ENCODE data around the gene HARBI1. TPM values are rescaled to one million over a fixed set of nuclear protein-coding genes. Genes with fewer than 3 reads are reported as not detected.

The HARBI1 gene
- total and polyA plus RNA-seq, 7 experiments from 2014 or later: 2.9 to 18.1 (median 7.5) TPM

- H3K27me3 ChIP-seq (ENCODE audit: control insufficient read depth in 2 of 2, insufficient read depth in 2 of 2, low read length in 2 of 2): no peaks in the 10 kb centered on the region
- ChIA-PET CTCF (interaction anchor here (0.5 to 1.6 kb wide), 4 partner anchors 12 to 211 kb away, joined by 3 to 5 read pairs (median 4); partner anchors contain the start of genes ATG13 and HARBI1), POLR2A (interaction anchor here (0.8 to 2.3 kb wide), 9 partner anchors 18 to 299 kb away, joined by 3 to 21 read pairs (median 5); partner anchors contain the start of genes ATG13, HARBI1 and ZNF408)
- H3K4me3 ChIP-seq (ENCODE audit: low read length): peak overlapping the region; percentile 69
- H3K4me1 ChIP-seq (ENCODE audit: control insufficient read depth in 2 of 2, insufficient read depth in 2 of 2, low read length in 2 of 2): peaks cover 17 to 19% of the 10 kb centered on the region in 2 donors
- ATAC-seq (no peak), DNase-seq (no peak)
- Mint-ChIP-seq H3K4me1 (peaks cover 17 to 43% (median 35%) of the 10 kb centered on the region in 7 donors), H3K27me3 (no peaks in the 10 kb centered on the region), H3K4me3 (peak overlapping the region; percentile 90 to 100 (median 97)), H3K36me3 (peaks cover 0 to 9% (median 0%) of the 10 kb centered on the region in 5 donors), H3K27ac (peak overlapping the region; percentile 92 to 98 (median 96)), H3K9me3 (peaks cover 0 to 2% (median 0%) of the 10 kb centered on the region in 11 donors)
- intact Hi-C loops (cut with micrococcal nuclease): loop anchor here (1.0 to 5.0 kb wide), 7 partner anchors 23 to 676 kb away; partner anchors contain the start of genes ARHGAP1 (in 2 of the 2), ATG13 (in 2 of the 2), HARBI1 (in 2 of the 2) and ARFGAP2 (in 1 of the 2)
- H3K9me3 ChIP-seq (ENCODE audit: control insufficient read depth in 2 of 3, low read length in 3 of 3): no peaks in the 10 kb centered on the region
- peaks cover 0 to 8% (median 0%) of the 10 kb centered on the region in 3 experiments for H3K36me3 ChIP-seq (ENCODE audit: control insufficient read depth in 2 of 3, insufficient read depth in 3 of 3, low read length in 3 of 3)
- peak overlapping the region; percentile 84 for H3K27ac ChIP-seq (ENCODE audit: low read depth, low read length)
Measured at GRCh38 chr11:46594374-46594700, 22.7 kb downstream of the HARBI1 start.

- peaks cover 19 to 22% of the 10 kb centered on the region in 2 donors for H3K4me1 ChIP-seq (ENCODE audit: control insufficient read depth in 2 of 2, insufficient read depth in 2 of 2, low read length in 2 of 2)
- H3K4me3 Mint-ChIP-seq: peak within 1 kb of the TSS; percentile 90 to 100 (median 97)
Measured at GRCh38 chr11:46593550-46594373, 23.3 kb downstream of the HARBI1 start, which contains the start of gene AMBRA1. Gene AMBRA1, minus strand, starts transcription at chr11:46594023. Its CDS starts 45,643 bp downstream, at chr11:46548380.

GRCh38 chr11:46590740-46591605 is 26.1 kb downstream of the HARBI1 start:
- Histone ChIP-seq H3K27ac (ENCODE audit: low read depth, low read length) (no peak overlapping the region), H3K36me3 (ENCODE audit: control insufficient read depth in 2 of 3, insufficient read depth in 3 of 3, low read length in 3 of 3) (peaks cover 0 to 8% (median 0%) of the 10 kb centered on the region in 3 experiments), H3K4me3 (ENCODE audit: low read length) (no peak overlapping the region), H3K9me3 (ENCODE audit: control insufficient read depth in 2 of 3, low read length in 3 of 3) (no peaks in the 10 kb centered on the region), H3K27me3 (ENCODE audit: control insufficient read depth in 2 of 2, insufficient read depth in 2 of 2, low read length in 2 of 2) (no peaks in the 10 kb centered on the region), H3K4me1 (ENCODE audit: control insufficient read depth in 2 of 2, insufficient read depth in 2 of 2, low read length in 2 of 2) (peaks cover 19 to 22% of the 10 kb centered on the region in 2 donors)
- Mint-ChIP-seq H3K27me3 (no peaks in the 10 kb centered on the region), H3K27ac (peak overlapping the region in 5 of 9 donors; percentile 17 to 60 (median 45)), H3K4me3 (peak overlapping the region; percentile 21 to 92 (median 62)), H3K36me3 (peaks cover 0 to 11% (median 7%) of the 10 kb centered on the region in 5 donors), H3K4me1 (peaks cover 38 to 71% (median 59%) of the 10 kb centered on the region in 7 donors), H3K9me3 (peaks cover 0 to 2% (median 0%) of the 10 kb centered on the region in 11 donors)
- no peak for ATAC-seq
- ChIA-PET CTCF (interaction anchor here (0.8 kb wide), 1 partner anchor 37 kb away, joined by 7 read pairs; no protein-coding TSS in a partner anchor), POLR2A (interaction anchor here (1.4 kb wide), 1 partner anchor 27 kb away, joined by 4 read pairs; no protein-coding TSS in a partner anchor)
- no peak for DNase-seq
- intact Hi-C loops (cut with micrococcal nuclease): loop anchor here in 1 of 2 donors (5.0 kb wide), 1 partner anchor 469 kb away; the partner anchor contains the start of gene PHF21A

More at GRCh38 chr11:46593550-46594373, 23.3 kb downstream of the HARBI1 start, which contains the start of gene AMBRA1:
- Mint-ChIP-seq H3K9me3 (peaks cover 0 to 2% (median 0%) of the 10 kb centered on the region in 11 donors), H3K27me3 (no peaks in the 10 kb centered on the region), H3K36me3 (peaks cover 0 to 9% (median 0%) of the 10 kb centered on the region in 5 donors), H3K4me1 (peaks cover 23 to 49% (median 41%) of the 10 kb centered on the region in 7 donors), H3K27ac (peak within 1 kb of the TSS; percentile 92 to 98 (median 96))
- H3K27me3 ChIP-seq (ENCODE audit: control insufficient read depth in 2 of 2, insufficient read depth in 2 of 2, low read length in 2 of 2): no peaks in the 10 kb centered on the region
- DNase-seq (peak; percentile 59 to 83 (median 80)), ATAC-seq (peak; percentile 97)
- ChIA-PET CTCF (interaction anchor here (0.5 to 1.6 kb wide), 4 partner anchors 11 to 211 kb away, joined by 3 to 5 read pairs (median 4); partner anchors contain the start of genes ATG13 and HARBI1), POLR2A (interaction anchor here (0.7 to 2.3 kb wide), 10 partner anchors 18 to 350 kb away, joined by 3 to 21 read pairs (median 4); partner anchors contain the start of genes ATG13, HARBI1 and ZNF408)
- H3K36me3 ChIP-seq (ENCODE audit: control insufficient read depth in 2 of 3, insufficient read depth in 3 of 3, low read length in 3 of 3): peaks cover 0 to 8% (median 0%) of the 10 kb centered on the region in 3 experiments
- peak within 1 kb of the TSS; percentile 84 for H3K27ac ChIP-seq (ENCODE audit: low read depth, low read length)
- peak within 1 kb of the TSS; percentile 69 for H3K4me3 ChIP-seq (ENCODE audit: low read length)
- no peaks in the 10 kb centered on the region for H3K9me3 ChIP-seq (ENCODE audit: control insufficient read depth in 2 of 3, low read length in 3 of 3)
- intact Hi-C loops (cut with micrococcal nuclease): loop anchor here (1.0 to 5.0 kb wide), 7 partner anchors 24 to 675 kb away; partner anchors contain the start of genes ARHGAP1 (in 2 of the 2), ATG13 (in 2 of the 2), HARBI1 (in 2 of the 2) and ARFGAP2 (in 1 of the 2)

GRCh38 chr11:46588915-46589314 is 28.1 kb downstream of the HARBI1 start:
- POLR2A ChIA-PET: interaction anchor here (0.7 to 1.2 kb wide), 3 partner anchors 29 to 770 kb away, joined by 3 to 5 read pairs (median 3); no protein-coding TSS in a partner anchor
- Histone ChIP-seq H3K4me3 (ENCODE audit: low read length) (no peak overlapping the region), H3K27me3 (ENCODE audit: control insufficient read depth in 2 of 2, insufficient read depth in 2 of 2, low read length in 2 of 2) (no peaks in the 10 kb centered on the region), H3K27ac (ENCODE audit: low read depth, low read length) (no peak overlapping the region), H3K9me3 (ENCODE audit: control insufficient read depth in 2 of 3, low read length in 3 of 3) (no peaks in the 10 kb centered on the region), H3K4me1 (ENCODE audit: control insufficient read depth in 2 of 2, insufficient read depth in 2 of 2, low read length in 2 of 2) (peaks cover 19 to 22% of the 10 kb centered on the region in 2 donors), H3K36me3 (ENCODE audit: control insufficient read depth in 2 of 3, insufficient read depth in 3 of 3, low read length in 3 of 3) (peaks cover 0 to 8% (median 0%) of the 10 kb centered on the region in 3 experiments)
- Mint-ChIP-seq H3K4me1 (peaks cover 32 to 64% (median 51%) of the 10 kb centered on the region in 7 donors), H3K27me3 (no peaks in the 10 kb centered on the region), H3K9me3 (no peaks in the 10 kb centered on the region), H3K4me3 (peak overlapping the region in 4 of 10 donors; percentile 8 to 49 (median 28)), H3K27ac (peak overlapping the region in 1 of 9 donors; percentile 39), H3K36me3 (peaks cover 0 to 11% (median 9%) of the 10 kb centered on the region in 5 donors)
- CTCF ChIA-PET: no interaction called here
- intact Hi-C loops (cut with micrococcal nuclease): no loop called here
- ATAC-seq (no peak), DNase-seq (no peak)

- peaks cover 32 to 59% (median 46%) of the 10 kb centered on the region in 7 donors for H3K4me1 Mint-ChIP-seq
- peak overlapping the region in 3 of 10 donors; percentile 4 to 19 (median 9) for H3K4me3 Mint-ChIP-seq
- Histone ChIP-seq H3K4me3 (ENCODE audit: low read length) (no peak overlapping the region), H3K9me3 (ENCODE audit: control insufficient read depth in 2 of 3, low read length in 3 of 3) (no peaks in the 10 kb centered on the region), H3K4me1 (ENCODE audit: control insufficient read depth in 2 of 2, insufficient read depth in 2 of 2, low read length in 2 of 2) (peaks cover 16 to 21% of the 10 kb centered on the region in 2 donors), H3K36me3 (ENCODE audit: control insufficient read depth in 2 of 3, insufficient read depth in 3 of 3, low read length in 3 of 3) (peaks cover 0 to under 1% (median 0%) of the 10 kb centered on the region in 3 experiments), H3K27ac (ENCODE audit: low read depth, low read length) (no peak overlapping the region), H3K27me3 (ENCODE audit: control insufficient read depth in 2 of 2, insufficient read depth in 2 of 2, low read length in 2 of 2) (no peaks in the 10 kb centered on the region)
- DNase-seq (no peak), ATAC-seq (no peak)
- ChIA-PET POLR2A (interaction anchor here (0.7 to 1.2 kb wide), 3 partner anchors 28 to 771 kb away, joined by 3 to 5 read pairs (median 3); no protein-coding TSS in a partner anchor), CTCF (no interaction called here)
- intact Hi-C loops (cut with micrococcal nuclease): no loop called here
- H3K27me3 Mint-ChIP-seq: no peaks in the 10 kb centered on the region
- H3K36me3 Mint-ChIP-seq: peaks cover 0 to 11% (median 9%) of the 10 kb centered on the region in 5 donors
- no peaks in the 10 kb centered on the region for H3K9me3 Mint-ChIP-seq
- H3K27ac Mint-ChIP-seq: peak overlapping the region in 2 of 9 donors; percentile 10 to 14
Measured at GRCh38 chr11:46588131-46588530, 28.9 kb downstream of the HARBI1 start.
